Activated CD4-positive, alpha-beta T cell treated with anti-CD3 and anti-CD28 coated beads for 24 hours (primary cell): ENCODE data around the gene S100A9.

Experiments
- DNase-seq, 2 donors: peaks; one replicate each; pipeline ENCODE4 v3.0.0-alpha.2; 2020; ENCODE audit warnings: low read depth in 2 of 2

Gene S100A9

DNA sequence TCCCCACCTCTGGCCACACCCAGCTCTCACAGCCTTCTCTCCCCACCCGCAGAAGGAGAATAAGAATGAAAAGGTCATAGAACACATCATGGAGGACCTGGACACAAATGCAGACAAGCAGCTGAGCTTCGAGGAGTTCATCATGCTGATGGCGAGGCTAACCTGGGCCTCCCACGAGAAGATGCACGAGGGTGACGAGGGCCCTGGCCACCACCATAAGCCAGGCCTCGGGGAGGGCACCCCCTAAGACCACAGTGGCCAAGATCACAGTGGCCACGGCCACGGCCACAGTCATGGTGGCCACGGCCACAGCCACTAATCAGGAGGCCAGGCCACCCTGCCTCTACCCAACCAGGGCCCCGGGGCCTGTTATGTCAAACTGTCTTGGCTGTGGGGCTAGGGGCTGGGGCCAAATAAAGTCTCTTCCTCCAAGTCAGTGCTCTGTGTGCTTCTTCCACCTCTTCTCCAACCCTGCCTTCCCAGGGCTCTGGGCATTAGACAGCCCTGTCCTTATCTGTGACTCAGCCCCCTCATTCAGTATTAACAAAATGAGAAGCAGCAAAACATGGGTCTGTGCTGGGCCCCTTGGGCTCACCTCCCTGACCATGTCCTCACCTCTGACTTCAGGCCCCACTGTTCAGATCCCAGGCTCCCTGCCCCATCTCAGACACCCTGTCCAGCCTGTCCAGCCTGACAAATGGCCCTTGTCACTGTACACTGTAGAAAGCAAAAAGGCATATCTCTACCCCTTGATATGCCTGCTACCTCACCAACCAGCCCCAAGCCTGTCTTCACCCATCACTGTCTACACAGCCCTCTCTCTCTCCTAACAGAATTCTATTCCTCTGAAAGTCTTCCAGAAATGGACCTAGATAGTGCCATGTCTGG lies 3.2 kb downstream of the S100A9 start:
- DNase-seq: no peak

GRCh38 chr1:153361480-153362109 lies 3.9 kb downstream of the S100A9 start:
- DNase-seq: no peak

DNA sequence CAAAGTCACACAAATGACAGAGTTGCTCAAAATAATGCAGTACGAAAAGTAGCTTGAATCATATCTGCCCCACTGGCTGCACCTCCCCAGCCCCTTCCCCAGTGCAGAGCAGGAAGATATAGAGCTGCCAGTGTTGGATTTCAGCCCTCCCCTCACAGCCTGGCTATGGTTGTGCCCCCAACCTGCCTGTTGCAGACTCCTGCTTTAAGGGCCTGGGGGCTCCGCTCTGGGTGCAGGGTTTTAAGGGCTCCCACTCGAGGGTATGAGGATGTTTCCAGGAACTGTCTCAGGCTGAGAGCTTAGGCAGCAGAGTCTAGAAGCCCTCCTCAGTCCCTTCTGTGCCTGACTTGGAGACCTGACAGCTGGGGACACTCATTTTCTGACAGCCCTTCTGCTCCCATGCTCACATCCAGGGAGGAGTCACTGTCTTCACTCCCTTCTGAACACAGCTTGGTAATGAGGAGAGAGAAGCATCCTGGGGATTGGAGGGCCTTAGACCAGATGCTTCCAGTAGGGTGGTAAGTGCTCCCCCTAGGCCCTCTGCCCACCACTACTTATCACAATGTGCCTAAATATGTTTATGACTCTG lies 4.6 kb downstream of the S100A9 start:
- DNase-seq: no peak

GRCh38 chr1:153363641-153364040 lies 6.0 kb downstream of the S100A9 start:
- DNase-seq: no peak

DNA sequence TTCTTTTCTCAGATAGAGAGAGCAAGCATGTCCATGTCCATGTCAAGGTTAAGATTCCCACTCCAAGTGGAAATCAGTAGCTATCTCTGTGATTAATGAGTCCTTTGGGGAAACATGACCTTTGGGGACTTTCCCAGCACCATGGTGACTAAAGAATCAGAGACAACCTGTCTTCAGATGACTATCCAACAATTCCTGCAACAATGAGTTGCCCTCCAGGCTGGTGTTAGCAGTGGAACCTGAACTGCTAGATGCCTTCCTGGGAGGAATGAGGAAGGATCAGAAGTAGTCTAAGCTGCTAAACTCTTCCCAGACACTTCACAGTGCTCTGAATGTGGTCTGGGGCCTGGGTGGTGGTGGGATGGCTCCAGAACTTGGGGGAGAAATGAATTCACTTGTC lies 6.5 kb downstream of the S100A9 start:
- DNase-seq: no peak

DNA sequence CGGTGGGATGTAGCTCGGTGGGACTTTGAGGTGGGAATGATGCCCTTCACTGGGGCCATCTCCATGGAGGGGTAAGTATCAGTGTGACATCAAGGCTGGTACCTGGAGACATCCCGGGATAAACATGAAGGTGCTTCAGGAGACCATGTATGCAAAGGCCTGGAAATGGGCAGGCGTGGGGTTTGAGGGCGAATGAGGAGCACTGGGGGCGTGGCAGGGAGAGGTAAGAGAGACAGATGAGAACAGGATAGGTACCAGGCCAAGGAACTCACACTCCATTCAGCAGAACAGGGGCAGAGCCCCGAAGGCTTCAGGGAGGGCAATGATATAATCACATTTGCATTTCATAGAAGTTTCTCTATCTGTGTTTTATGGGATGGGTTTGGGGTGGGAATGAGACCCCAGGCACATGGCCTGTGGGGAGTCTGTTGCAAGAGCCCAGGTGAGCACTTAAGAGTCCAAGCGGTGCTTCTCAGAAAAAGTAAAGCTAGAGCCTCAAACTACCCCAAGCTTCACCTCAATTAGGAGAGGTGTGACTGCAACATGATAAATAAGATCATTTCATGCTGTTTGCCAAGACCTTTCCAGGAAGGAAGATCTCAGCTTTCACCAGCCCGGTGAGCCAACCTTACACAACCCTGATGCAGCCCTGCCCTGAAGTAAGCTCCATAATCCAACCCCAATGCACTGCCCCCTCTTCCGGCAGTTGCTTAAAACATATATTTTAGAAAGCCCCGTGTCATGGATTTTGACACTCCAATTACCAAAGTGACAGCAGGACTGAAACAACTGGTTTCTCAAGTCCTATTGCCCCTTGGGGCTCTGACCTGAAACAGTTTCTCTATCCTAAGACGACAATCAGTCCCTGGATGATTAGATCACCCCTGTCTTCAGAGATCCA lies 7.4 kb downstream of the S100A9 start:
- no peak for DNase-seq

GRCh38 chr1:153365696-153366095 lies 8.0 kb downstream of the S100A9 start:
- DNase-seq: no peak

GRCh38 chr1:153366261-153366660 lies 8.6 kb downstream of the S100A9 start:
- DNase-seq: no peak

- no peak for DNase-seq
Observed at GRCh38 chr1:153367090-153367489, 9.4 kb downstream of the S100A9 start.

GRCh38 chr1:153368495-153368894 lies 10.8 kb downstream of the S100A9 start:
- DNase-seq: no peak

DNA sequence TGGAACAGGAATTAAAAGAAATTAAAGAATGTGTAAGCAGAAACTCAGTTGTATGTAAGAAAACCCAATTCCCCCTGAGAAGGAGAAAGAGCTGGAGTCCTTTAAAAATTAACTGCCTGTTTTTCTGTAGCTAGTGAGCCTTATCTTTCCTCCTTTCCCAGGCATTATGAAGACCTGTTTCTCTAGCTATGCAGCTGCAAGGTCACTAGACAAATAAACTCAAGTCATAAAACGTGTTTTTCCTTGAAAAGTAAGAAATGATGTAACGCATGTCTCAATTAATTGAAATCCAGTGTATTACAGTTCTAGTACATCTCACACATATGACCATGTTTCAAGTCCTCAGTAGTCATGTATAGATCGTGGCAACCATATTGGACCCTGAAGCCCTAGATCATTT lies 12.5 kb downstream of the S100A9 start:
- DNase-seq: no peak

DNA sequence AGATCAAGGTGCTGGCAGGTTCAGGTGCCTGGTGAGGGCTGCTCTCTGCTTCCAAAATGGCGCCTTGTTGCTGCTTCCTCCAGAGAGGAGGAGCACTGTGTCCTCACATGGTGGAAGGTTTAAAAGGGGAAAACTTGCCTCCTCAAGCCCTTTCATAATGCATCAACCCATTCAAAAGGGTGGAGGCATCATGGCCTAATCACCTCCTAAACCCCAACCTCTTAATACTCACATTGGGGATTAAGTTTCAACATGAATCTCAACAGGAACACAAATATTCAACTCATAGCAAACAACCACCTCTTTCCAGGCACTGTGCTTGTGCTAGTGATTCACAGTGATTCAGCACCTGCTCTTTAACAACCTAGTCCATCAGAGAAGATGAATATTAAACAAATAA lies 13.6 kb downstream of the S100A9 start:
- no peak for DNase-seq

DNA sequence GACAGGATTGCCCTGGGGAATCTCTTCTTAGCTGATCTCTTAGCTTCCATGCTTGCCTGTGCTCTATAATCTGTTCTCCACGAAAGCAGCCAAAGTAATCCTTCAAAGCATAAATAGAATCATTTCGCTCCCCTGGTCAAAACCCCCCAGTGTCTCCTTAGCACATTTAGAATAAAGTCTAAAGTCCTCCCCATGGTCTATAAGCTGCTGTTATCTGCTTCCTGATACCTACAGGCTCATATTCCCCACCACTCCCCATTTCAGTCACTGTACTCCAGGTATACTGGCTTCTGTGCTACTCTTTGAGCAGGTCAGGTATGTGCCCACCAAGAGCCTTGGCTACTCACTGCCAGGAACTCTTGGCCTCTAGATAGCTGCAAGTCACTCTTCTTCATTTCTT lies 14.9 kb downstream of the S100A9 start:
- no peak for DNase-seq

- no peak for DNase-seq
Observed at GRCh38 chr1:153374071-153374470, 16.4 kb downstream of the S100A9 start.

GRCh38 chr1:153375511-153375910 lies 17.9 kb downstream of the S100A9 start, which contains the start of gene S100A12:
Gene S100A12 (minus strand): TSS chr1:153375621. CDS start chr1:153374592, 1,029 bp downstream.
- no peak for DNase-seq

- DNase-seq: no peak
Observed at GRCh38 chr1:153379591-153379990, 21.9 kb downstream of the S100A9 start.

DNA sequence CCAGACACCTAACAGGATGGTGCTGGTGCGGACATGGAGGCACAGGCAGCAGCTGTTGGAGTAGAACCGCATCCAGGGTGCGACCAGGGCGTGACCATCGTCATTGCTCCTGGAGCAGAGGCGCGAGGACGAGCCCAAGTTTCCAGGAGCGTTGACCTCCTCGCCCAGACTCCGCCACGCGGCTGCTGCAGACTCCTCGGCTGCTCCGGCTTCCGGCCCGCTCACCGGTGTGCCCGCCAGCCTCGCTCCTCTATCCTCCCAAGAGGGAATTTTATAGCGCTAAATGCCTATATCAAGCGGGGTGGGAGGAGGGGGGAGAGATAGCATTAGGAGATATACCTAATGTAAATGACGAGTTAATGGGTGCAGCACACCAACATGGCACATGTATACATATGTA lies 23.1 kb downstream of the S100A9 start:
- DNase-seq: no peak

DNA sequence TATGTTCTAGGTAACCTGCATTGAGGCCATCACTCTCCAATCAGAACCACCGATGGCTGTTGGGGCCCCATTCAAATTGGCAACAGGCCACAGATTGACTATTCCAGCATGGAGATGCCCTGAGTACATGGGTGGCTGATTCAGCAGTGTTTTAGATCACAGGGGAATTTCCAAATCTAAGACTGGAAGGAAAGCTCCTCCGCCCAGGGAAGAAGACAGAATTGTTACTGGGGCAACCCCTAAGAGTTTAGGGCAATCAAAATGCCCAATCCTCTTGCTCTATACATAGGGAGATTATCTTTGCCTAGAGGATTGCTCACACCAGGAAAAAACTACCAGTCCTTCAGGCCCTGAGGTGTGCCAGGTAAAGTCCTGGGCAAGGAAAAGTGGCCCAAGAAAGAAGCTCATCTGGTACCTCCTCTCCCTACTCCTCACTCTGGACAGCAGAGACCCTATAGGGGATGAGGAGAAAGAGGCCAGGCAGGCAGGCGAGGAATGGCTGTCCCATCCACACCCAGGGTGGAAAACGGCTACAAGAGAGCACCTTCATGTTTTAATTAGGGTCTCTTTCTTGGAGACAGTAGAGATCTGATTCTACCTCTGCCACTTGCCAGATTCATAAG lies 27.4 kb downstream of the S100A9 start:
- DNase-seq: no peak

DNA sequence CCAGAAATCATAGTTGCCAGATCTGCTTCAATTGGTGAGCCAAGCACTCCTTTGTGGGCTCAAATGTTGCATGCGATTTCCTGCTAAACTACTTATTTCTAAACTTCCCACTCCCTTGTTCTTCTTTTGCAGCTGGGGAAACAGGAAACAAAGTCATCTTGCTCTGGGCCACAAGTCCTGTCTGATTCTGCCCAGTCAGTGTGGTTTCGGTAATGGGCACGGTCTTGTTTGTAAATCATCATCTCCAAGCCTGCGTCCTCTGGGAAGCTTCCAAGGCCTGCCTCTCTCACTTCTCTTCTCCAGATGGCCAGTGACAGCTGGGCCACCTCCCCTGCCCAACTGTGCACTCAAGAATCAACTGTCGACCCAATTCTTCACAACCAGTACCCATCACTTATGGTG lies 28.8 kb downstream of the S100A9 start:
- no peak for DNase-seq

DNA sequence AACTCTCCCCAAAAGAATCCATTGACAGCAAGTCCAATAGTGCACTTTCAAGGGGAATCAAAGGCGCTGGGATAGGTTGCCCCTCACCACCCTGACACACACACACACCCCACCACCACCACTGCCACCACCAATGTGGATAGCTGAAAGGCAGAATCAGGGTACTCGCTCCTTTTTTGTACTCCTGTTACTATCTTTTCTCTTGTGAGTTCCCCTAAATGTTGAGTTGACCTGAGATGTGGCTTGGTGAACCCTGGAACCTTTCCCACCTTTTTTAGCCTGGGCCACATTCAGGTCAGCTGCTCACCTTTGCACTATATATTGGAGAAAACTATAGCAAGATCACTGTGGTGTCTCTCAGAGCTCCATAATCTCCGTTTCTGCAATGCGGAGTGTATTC lies 29.3 kb downstream of the S100A9 start:
- no peak for DNase-seq

DNA sequence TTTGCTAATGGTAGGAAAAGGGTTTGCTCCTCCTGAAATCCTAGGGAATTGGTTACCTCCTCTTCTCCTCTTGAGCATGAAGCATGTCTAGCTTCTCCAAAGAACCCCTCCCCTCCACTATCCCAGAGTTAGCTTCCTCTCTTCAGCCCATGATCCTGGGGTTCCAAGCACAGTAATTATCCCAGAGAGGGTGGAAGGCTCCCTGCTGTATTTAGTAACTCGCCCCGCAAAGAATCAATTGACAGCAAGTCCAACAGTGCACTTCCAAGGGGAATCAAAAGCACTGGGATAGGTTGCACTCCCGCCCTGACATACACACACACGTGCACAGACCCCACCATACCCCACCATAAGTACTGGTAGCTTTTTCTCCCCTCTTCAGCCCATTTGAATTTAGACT lies 30.1 kb downstream of the S100A9 start:
- DNase-seq: no peak
